Measurements from ENCODE around the gene PSMB10.

DNA sequence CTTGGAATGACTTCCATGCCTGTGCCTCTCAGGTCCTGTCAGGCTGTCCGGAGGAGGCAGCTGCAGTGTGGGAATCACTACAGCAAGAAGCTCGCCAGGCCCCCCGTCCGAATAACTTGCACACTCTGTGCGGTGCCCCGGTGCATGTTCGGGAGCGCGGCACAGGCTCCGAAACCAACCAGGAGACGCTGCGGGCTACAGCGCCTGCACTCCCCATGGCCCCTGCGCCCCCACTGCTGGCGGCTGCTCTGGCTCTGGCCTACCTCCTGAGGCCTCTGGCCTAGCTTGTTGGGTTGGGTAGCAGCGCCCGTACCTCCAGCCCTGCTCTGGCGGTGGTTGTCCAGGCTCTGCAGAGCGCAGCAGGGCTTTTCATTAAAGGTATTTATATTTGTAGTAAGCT is 50.7 kb downstream of the PSMB10 start:
- TF ChIP-seq CTCF (IDR thresholded peaks at IDR 0.05; ENCODE audit: low read depth, low read length) (no peak), POLR2A (IDR thresholded peaks at IDR 0.05; ENCODE audit: extremely low read depth, insufficient read length) (no peak), MYC (IDR thresholded peaks at IDR 0.05; ENCODE audit: low read depth, low read length) (no peak)
- TF ChIP-seq, protein P1, sequence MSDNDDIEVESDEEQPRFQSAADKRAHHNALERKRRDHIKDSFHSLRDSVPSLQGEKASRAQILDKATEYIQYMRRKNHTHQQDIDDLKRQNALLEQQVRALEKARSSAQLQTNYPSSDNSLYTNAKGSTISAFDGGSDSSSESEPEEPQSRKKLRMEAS (IDR thresholded peaks at IDR 0.05; ENCODE audit: low read depth, low read length) = no peak

Data from NB4 (cell line).